Epithelial cell of proximal tubule (primary cell): ENCODE measurements around the gene MBNL1. TPM values are rescaled to one million over a fixed set of nuclear protein-coding genes. Genes with fewer than 3 reads are reported as not detected.

Experiments
- DNase-seq: peaks from one replicate; pipeline ENCODE4 v3.0.0-alpha.2; 2011; ENCODE audit warnings: low read depth
- H3K4me3 ChIP-seq: 2 replicates; pipeline ENCODE4 v1.5.1; 2011; ENCODE audit warnings: low read depth, mild to moderate bottlenecking, low read length
- CTCF ChIP-seq: conservative IDR thresholded peaks from 2 replicates; pipeline ENCODE4 v1.5.1; 2012; ENCODE audit warnings: low read depth, mild to moderate bottlenecking, low read length
- total RNA-seq: library from RNA; depleted of rRNA; stranded (reverse); fragments of >200 nt; gene quantifications from 2 replicates; pipeline ENCODE4 v1.2.3, GENCODE V29; 2015

MBNL1 gene
- total RNA-seq, 1 donor from 2014 or later = 75.3 TPM

GRCh38 chr3:152339881-152340505 is 71.3 kb downstream of the MBNL1 start:
- H3K4me3 ChIP-seq = no peak overlapping the region
- DNase-seq = no peak
- no peak for TF ChIP-seq CTCF

GRCh38 chr3:152345233-152345632 is 76.5 kb downstream of the MBNL1 start:
- no peak for DNase-seq
- no peak overlapping the region for H3K4me3 ChIP-seq
- TF ChIP-seq CTCF = no peak

GRCh38 chr3:152346058-152346457 is 77.3 kb downstream of the MBNL1 start:
- DNase-seq = no peak
- no peak for TF ChIP-seq CTCF
- H3K4me3 ChIP-seq = no peak overlapping the region

GRCh38 chr3:152346740-152347139 is 78.0 kb downstream of the MBNL1 start:
- TF ChIP-seq CTCF = no peak
- DNase-seq = no peak
- no peak overlapping the region for H3K4me3 ChIP-seq

GRCh38 chr3:152348436-152349177 is 79.9 kb downstream of the MBNL1 start:
- TF ChIP-seq CTCF = no peak
- no peak overlapping the region for H3K4me3 ChIP-seq
- no peak for DNase-seq

- no peak for TF ChIP-seq CTCF
- no peak for DNase-seq
- no peak overlapping the region for H3K4me3 ChIP-seq
Observed at GRCh38 chr3:152349392-152349791, 80.7 kb downstream of the MBNL1 start.

- no peak for TF ChIP-seq CTCF
- no peak overlapping the region for H3K4me3 ChIP-seq
- DNase-seq = no peak
Observed at GRCh38 chr3:152350139-152350538, 81.4 kb downstream of the MBNL1 start.
